GM19035 (cell line): ENCODE measurements around the gene CNOT6L.
"Not testable (repeated sequence)": the region's sequence is repeated elsewhere in the genome, so short reads cannot be mapped to it uniquely, and the experiment has no call there.

Experiments
- ATAC-seq: cut with Tn5 transposase; IDR thresholded peaks from one replicate; pipeline ENCODE4 v1.9.1; 2021; ENCODE audit not compliant: unreplicated experiment

Gene CNOT6L

GRCh38 chr4:77818602-77819403 is at the start of gene CNOT6L:
Gene CNOT6L, minus strand, starts transcription at chr4:77819368. Its CDS starts 60 bp downstream, at chr4:77819308.
- ATAC-seq = peak; percentile 28

- ATAC-seq = no peak
Measured at GRCh38 chr4:77865259-77865658, 46.1 kb upstream of the CNOT6L start.

GRCh38 chr4:77863341-77863740 is 44.2 kb upstream of the CNOT6L start:
- ATAC-seq = not testable (repeated sequence)

- peak; percentile 81 for ATAC-seq
Measured at GRCh38 chr4:77862478-77863216, 43.5 kb upstream of the CNOT6L start, which contains the start of gene MRPL1. Gene MRPL1, plus strand, starts transcription at chr4:77862830. Its CDS starts 19 bp downstream, at chr4:77862849.

GRCh38 chr4:77861495-77861894 is 42.3 kb upstream of the CNOT6L start:
- ATAC-seq = no peak

GRCh38 chr4:77859256-77859655 is 40.1 kb upstream of the CNOT6L start:
- ATAC-seq = no peak

- ATAC-seq = no peak
Measured at GRCh38 chr4:77856152-77856551, 37.0 kb upstream of the CNOT6L start.

GRCh38 chr4:77854431-77855111 is 35.4 kb upstream of the CNOT6L start:
- no peak for ATAC-seq

GRCh38 chr4:77852892-77853495 is 33.8 kb upstream of the CNOT6L start:
- ATAC-seq = peak; percentile 95

- ATAC-seq = no peak
Measured at GRCh38 chr4:77849278-77849965, 30.3 kb upstream of the CNOT6L start.

- ATAC-seq = no peak
Measured at GRCh38 chr4:77848508-77848907, 29.3 kb upstream of the CNOT6L start.

GRCh38 chr4:77845929-77846328 is 26.8 kb upstream of the CNOT6L start:
- no peak for ATAC-seq

GRCh38 chr4:77845400-77845799 is 26.2 kb upstream of the CNOT6L start:
- no peak for ATAC-seq

GRCh38 chr4:77844363-77844762 is 25.2 kb upstream of the CNOT6L start:
- ATAC-seq = no peak

GRCh38 chr4:77843628-77844027 is 24.5 kb upstream of the CNOT6L start:
- no peak for ATAC-seq

- ATAC-seq = no peak
Measured at GRCh38 chr4:77834403-77834802, 15.2 kb upstream of the CNOT6L start.

- ATAC-seq = no peak
Measured at GRCh38 chr4:77833126-77833724, 14.1 kb upstream of the CNOT6L start.

GRCh38 chr4:77827343-77827742 is 8.2 kb upstream of the CNOT6L start:
- peak; percentile 79 for ATAC-seq

GRCh38 chr4:77826275-77826674 is 7.1 kb upstream of the CNOT6L start:
- no peak for ATAC-seq

- ATAC-seq = no peak
Measured at GRCh38 chr4:77821775-77822174, 2.6 kb upstream of the CNOT6L start.
